DOHH2 (cell line): ENCODE measurements around the gene TCF7.

Experiments
- H3F3A ChIP-seq: fragments of 200-600 bp; sonication (generic), shearing (Covaris generic); 2 replicates; pipeline ENCODE4 v1.6.0; 2016; ENCODE audit warnings: antibody characterized with exemption, mild to moderate bottlenecking; ENCODE audit not compliant: control insufficient read depth, insufficient read depth
- H3K27ac ChIP-seq: fragments of 200-600 bp; sonication (generic); 2 replicates; pipeline ENCODE4 v1.5.1; 2014; ENCODE audit warnings: low read depth, mild to moderate bottlenecking, low read length, moderate library complexity
- H3K27me3 ChIP-seq: fragments of 200-600 bp; sonication (generic); 2 replicates; pipeline ENCODE4 v1.6.1; 2014; ENCODE audit warnings: mild to moderate bottlenecking, low read length, mixed read lengths; ENCODE audit not compliant: control insufficient read depth
- H3K36me3 ChIP-seq: fragments of 200-600 bp; sonication (generic); 2 replicates; pipeline ENCODE4 v1.6.1; 2014; ENCODE audit warnings: mild to moderate bottlenecking, low read length, moderate library complexity, mixed read lengths; ENCODE audit not compliant: control insufficient read depth
- H3K4me1 ChIP-seq: fragments of 200-600 bp; sonication (generic); 2 replicates; pipeline ENCODE4 v1.6.1; 2014; ENCODE audit warnings: mild to moderate bottlenecking, low read length, mixed read lengths; ENCODE audit not compliant: control insufficient read depth
- H3K4me2 ChIP-seq: fragments of 200-600 bp; sonication (generic); 2 replicates; pipeline ENCODE4 v1.6.0; 2014; ENCODE audit warnings: mild to moderate bottlenecking, low read length, moderate library complexity
- H3K4me3 ChIP-seq: fragments of 200-600 bp; sonication (generic); 2 replicates; pipeline ENCODE4 v1.5.1; 2014; ENCODE audit warnings: mild to moderate bottlenecking, low read length, mixed read lengths
- H3K79me2 ChIP-seq: fragments of 200-600 bp; sonication (generic); 2 replicates; pipeline ENCODE4 v1.6.1; 2014; ENCODE audit warnings: mild to moderate bottlenecking, low read length, mixed read lengths; ENCODE audit not compliant: control insufficient read depth
- H3K9me2 ChIP-seq: fragments of 200-600 bp; sonication (generic); replicated peaks from 2 replicates; pipeline ENCODE4 v1.6.1; 2014; ENCODE audit warnings: mild to moderate bottlenecking, low read length, mixed read lengths; ENCODE audit not compliant: control insufficient read depth
- H3K9me3 ChIP-seq: fragments of 200-600 bp; sonication (generic); 2 replicates; pipeline ENCODE4 v1.6.1; 2014; ENCODE audit warnings: antibody characterized with exemption, low read length, mixed read lengths; ENCODE audit not compliant: control insufficient read depth, insufficient read depth
- H4K20me1 ChIP-seq: fragments of 200-600 bp; sonication (generic); 2 replicates; pipeline ENCODE4 v1.6.0; 2014; ENCODE audit warnings: low read depth, mild to moderate bottlenecking, antibody characterized with exemption, low read length, moderate library complexity; ENCODE audit not compliant: control insufficient read depth, insufficient read depth
- EZH2phosphoT487 ChIP-seq: fragments of 200-600 bp; sonication (generic); IDR thresholded peaks from 2 replicates; pipeline ENCODE4 v1.6.1; 2017; ENCODE audit warnings: borderline replicate concordance, mild to moderate bottlenecking, antibody characterized with exemption, low read length, moderate library complexity, mixed read lengths
- TF ChIP-seq, protein P1 (sequence below): fragments of 200-600 bp; sonication (generic); IDR thresholded peaks from one replicate; pipeline ENCODE4 v1.5.1; 2014; ENCODE audit warnings: antibody characterized with exemption, mild to moderate bottlenecking, low read depth, low read length; ENCODE audit not compliant: poor library complexity, severe bottlenecking

Gene TCF7

DNA sequence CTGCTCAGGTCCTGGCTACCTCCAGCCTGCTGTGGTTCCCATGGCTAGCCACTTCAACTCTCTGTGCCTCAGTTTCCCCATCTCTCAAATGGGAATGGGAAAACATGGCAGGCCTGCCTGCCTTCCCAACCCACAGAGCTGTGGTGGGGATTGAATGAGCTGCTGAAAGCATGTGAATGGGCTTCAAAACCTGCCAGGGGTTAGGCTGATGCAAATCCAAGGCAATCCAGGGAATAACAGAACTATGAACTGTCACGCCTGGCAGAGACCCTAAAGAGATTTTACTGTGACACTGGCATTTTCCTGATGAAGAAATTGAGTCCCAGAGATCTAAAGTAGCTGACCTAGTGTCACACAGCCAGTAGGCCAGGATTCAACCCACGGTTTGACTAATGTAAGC, 29.9 kb upstream of the TCF7 start:
- H3K79me2 ChIP-seq: no peaks in the 10 kb centered on the region
- no peaks in the 10 kb centered on the region for H3K9me2 ChIP-seq
- no peaks in the 10 kb centered on the region for H3K36me3 ChIP-seq
- H4K20me1 ChIP-seq: 0 out of 2 replicates have a peak, but pooled peaks cover 3% of the 10 kb centered on the region
- H3K4me1 ChIP-seq: no peaks in the 10 kb centered on the region
- H3K27ac ChIP-seq: no peak overlapping the region
- no peak overlapping the region for H3K4me2 ChIP-seq
- H3K4me3 ChIP-seq: no peak overlapping the region
- H3K27me3 ChIP-seq: peaks cover 31% of the 10 kb centered on the region
- H3F3A ChIP-seq: no peaks in the 10 kb centered on the region
- no peaks in the 10 kb centered on the region for H3K9me3 ChIP-seq
- TF ChIP-seq, protein P1, sequence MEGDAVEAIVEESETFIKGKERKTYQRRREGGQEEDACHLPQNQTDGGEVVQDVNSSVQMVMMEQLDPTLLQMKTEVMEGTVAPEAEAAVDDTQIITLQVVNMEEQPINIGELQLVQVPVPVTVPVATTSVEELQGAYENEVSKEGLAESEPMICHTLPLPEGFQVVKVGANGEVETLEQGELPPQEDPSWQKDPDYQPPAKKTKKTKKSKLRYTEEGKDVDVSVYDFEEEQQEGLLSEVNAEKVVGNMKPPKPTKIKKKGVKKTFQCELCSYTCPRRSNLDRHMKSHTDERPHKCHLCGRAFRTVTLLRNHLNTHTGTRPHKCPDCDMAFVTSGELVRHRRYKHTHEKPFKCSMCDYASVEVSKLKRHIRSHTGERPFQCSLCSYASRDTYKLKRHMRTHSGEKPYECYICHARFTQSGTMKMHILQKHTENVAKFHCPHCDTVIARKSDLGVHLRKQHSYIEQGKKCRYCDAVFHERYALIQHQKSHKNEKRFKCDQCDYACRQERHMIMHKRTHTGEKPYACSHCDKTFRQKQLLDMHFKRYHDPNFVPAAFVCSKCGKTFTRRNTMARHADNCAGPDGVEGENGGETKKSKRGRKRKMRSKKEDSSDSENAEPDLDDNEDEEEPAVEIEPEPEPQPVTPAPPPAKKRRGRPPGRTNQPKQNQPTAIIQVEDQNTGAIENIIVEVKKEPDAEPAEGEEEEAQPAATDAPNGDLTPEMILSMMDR: no peak
- TF ChIP-seq EZH2phosphoT487: no peak

GRCh38 chr5:134085411-134085810, 29.1 kb upstream of the TCF7 start:
- peaks cover 2% of the 10 kb centered on the region; the same call in 1 of the 2 replicates for H3K4me1 ChIP-seq
- no peaks in the 10 kb centered on the region for H3K9me3 ChIP-seq
- H3K27ac ChIP-seq: no peak overlapping the region
- H3K4me3 ChIP-seq: no peak overlapping the region
- H3F3A ChIP-seq: no peaks in the 10 kb centered on the region
- H3K27me3 ChIP-seq: peaks cover 34% of the 10 kb centered on the region
- H3K36me3 ChIP-seq: no peaks in the 10 kb centered on the region
- H4K20me1 ChIP-seq: 0 out of 2 replicates have a peak, but pooled peaks cover 3% of the 10 kb centered on the region
- no peaks in the 10 kb centered on the region for H3K79me2 ChIP-seq
- H3K9me2 ChIP-seq: no peaks in the 10 kb centered on the region
- no peak for TF ChIP-seq EZH2phosphoT487
- TF ChIP-seq, protein P1: no peak
- no peak overlapping the region for H3K4me2 ChIP-seq

DNA sequence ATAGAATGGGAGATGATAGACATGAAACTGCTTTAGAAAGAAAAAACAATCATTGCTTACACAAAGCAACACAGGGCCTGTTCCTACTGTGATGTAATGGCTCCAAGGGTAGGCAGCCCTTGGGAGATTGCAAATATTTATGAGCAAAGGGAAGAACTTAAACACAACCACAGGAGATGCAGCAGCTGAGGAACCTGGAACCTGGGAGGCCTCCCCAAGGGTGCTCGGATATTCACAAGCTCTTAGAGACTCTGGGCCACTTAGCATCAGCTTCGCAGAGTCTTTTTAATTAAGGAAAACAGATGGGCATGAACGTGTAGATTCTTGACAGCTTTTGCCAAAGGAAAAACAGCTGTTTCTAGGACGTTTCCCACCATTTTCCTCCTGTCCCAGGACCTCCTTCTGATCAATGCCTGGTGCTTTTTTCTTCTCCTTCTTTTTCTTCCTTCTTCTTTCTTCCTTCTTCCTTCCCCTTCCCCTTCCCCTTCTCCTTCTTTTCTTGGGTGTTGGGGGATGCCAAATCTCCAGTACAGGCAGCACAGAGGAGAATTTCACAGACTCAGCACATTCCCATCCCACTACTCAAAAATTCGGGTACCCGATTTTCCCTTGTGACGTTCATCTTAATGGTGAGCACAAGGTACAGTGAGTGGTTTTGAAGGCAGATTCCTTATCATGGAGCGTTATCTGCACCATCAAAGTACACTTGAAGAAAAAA, 28.1 kb upstream of the TCF7 start:
- TF ChIP-seq, protein P1: no peak
- TF ChIP-seq EZH2phosphoT487: no peak
- H3K79me2 ChIP-seq: no peaks in the 10 kb centered on the region
- 0 out of 2 replicates have a peak, but pooled peaks cover 3% of the 10 kb centered on the region for H4K20me1 ChIP-seq
- H3K4me3 ChIP-seq: no peak overlapping the region
- H3K27ac ChIP-seq: no peak overlapping the region
- H3K4me2 ChIP-seq: no peak overlapping the region
- no peaks in the 10 kb centered on the region for H3F3A ChIP-seq
- H3K27me3 ChIP-seq: peaks cover 40% of the 10 kb centered on the region
- H3K9me3 ChIP-seq: no peaks in the 10 kb centered on the region
- H3K36me3 ChIP-seq: no peaks in the 10 kb centered on the region
- H3K4me1 ChIP-seq: peaks cover 7% of the 10 kb centered on the region; the same call in 1 of the 2 replicates
- H3K9me2 ChIP-seq: no peaks in the 10 kb centered on the region
